Endothelial cell of umbilical vein (primary cell): Measurements from ENCODE around the gene FAM120A.

Experiments used
- EZH2 ChIP-seq: IDR thresholded peaks from 2 replicates; pipeline ENCODE4 v1.6.1; 2012; ENCODE audit warnings: borderline replicate concordance, low read depth, mild to moderate bottlenecking, moderate library complexity, low read length, inconsistent platforms; ENCODE audit not compliant: severe bottlenecking
- GATA2 ChIP-seq: IDR thresholded peaks from 2 replicates; pipeline ENCODE4 v1.7.0; 2011; ENCODE audit warnings: low read depth, mild to moderate bottlenecking, moderate library complexity, mixed read lengths, low read length; ENCODE audit not compliant: insufficient read length, insufficient read depth
- JUN ChIP-seq: IDR thresholded peaks from 2 replicates; pipeline ENCODE4 v1.6.1; 2011; ENCODE audit warnings: borderline replicate concordance, low read depth; ENCODE audit not compliant: insufficient read length, insufficient read depth
- MYC ChIP-seq: IDR thresholded peaks from one replicate; pipeline ENCODE4 v1.6.1; 2011; ENCODE audit warnings: mild to moderate bottlenecking, low read depth, low read length
- POLR2A ChIP-seq: IDR thresholded peaks from 2 replicates; pipeline ENCODE4 v1.6.1; 2012; ENCODE audit warnings: low read depth, mild to moderate bottlenecking, control low read depth, low read length
- POLR2AphosphoS5 ChIP-seq: IDR thresholded peaks from 2 replicates; pipeline ENCODE4 v1.6.1; 2012; ENCODE audit warnings: low read depth, mild to moderate bottlenecking, control low read depth, low read length, moderate library complexity; ENCODE audit not compliant: insufficient read depth
- TF ChIP-seq, protein P1 (sequence below), 2 donors: IDR thresholded peaks; 1 replicate in 1 of 2; 2 replicates in 1 of 2; pipeline ENCODE4 v1.5.1; 2011; ENCODE audit warnings: low read length in 2 of 2, mild to moderate bottlenecking in 2 of 2, moderate library complexity in 2 of 2, control low read depth in 1 of 2, inconsistent platforms in 1 of 2, low read depth in 1 of 2; ENCODE audit not compliant: insufficient read depth in 1 of 2; ENCODE audit errors: extremely low read depth in 1 of 2
- TF ChIP-seq, protein P2 (sequence below): IDR thresholded peaks from 2 replicates; pipeline ENCODE4 v1.6.1; 2011; ENCODE audit not compliant: insufficient read depth, insufficient read length

DNA sequence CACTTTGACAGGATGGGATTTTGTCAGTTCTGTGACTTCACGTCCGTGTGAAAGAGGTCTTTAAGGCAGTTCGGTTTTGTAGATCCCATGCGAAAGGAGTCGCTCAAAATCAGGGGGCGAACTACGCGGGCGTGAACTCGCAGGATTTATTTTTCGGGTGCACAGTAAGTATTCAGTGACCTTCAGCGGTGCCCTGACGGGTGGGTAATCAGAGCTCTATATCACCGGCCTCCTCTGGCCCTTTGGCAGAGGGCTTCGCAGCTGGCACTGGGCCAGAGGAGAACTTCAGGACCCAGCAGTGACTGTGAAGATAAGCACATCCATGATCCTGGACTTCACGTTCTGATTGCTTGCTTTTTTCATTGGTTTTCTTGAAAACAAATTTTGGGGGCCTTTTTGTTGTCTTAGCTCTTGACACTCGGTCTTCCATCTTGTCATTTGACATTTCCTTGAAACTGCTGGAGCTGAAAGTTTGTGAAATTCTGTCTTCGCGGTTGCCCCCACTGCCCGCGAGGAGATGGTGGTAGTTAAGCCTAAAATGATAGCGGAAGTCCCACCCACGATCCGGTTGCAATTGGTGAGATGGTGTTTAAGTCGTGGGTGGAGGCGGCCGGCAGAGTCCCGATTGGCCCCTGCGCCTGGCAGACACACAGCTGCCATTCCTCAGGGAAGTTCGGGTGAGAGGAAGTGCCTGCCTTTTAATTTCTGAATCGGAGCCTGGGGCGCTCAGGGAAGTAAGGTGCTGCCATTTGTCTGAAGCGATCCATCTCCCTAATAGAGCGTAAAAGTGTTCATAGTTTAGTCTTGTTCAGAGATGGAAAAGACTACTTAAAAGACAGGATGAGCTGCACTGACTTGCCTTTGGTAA is 1.8 kb downstream of the FAM120A start, which contains the start of gene FAM120AOS:
- TF ChIP-seq, protein P1, sequence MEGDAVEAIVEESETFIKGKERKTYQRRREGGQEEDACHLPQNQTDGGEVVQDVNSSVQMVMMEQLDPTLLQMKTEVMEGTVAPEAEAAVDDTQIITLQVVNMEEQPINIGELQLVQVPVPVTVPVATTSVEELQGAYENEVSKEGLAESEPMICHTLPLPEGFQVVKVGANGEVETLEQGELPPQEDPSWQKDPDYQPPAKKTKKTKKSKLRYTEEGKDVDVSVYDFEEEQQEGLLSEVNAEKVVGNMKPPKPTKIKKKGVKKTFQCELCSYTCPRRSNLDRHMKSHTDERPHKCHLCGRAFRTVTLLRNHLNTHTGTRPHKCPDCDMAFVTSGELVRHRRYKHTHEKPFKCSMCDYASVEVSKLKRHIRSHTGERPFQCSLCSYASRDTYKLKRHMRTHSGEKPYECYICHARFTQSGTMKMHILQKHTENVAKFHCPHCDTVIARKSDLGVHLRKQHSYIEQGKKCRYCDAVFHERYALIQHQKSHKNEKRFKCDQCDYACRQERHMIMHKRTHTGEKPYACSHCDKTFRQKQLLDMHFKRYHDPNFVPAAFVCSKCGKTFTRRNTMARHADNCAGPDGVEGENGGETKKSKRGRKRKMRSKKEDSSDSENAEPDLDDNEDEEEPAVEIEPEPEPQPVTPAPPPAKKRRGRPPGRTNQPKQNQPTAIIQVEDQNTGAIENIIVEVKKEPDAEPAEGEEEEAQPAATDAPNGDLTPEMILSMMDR (IDR thresholded peaks at IDR 0.05; ENCODE audit: extremely low read depth in 1 of 2, insufficient read depth in 1 of 2, low read depth in 1 of 2, low read length in 2 of 2), result no peak
- peak; percentile 12 for TF ChIP-seq POLR2AphosphoS5
- TF ChIP-seq, protein P2, sequence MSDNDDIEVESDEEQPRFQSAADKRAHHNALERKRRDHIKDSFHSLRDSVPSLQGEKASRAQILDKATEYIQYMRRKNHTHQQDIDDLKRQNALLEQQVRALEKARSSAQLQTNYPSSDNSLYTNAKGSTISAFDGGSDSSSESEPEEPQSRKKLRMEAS, result no peak
- TF ChIP-seq POLR2A, result no peak
- TF ChIP-seq EZH2, result no peak
- no peak for TF ChIP-seq JUN
- TF ChIP-seq MYC, result no peak
- TF ChIP-seq GATA2, result no peak
